Gastrocnemius medialis (tissue), 4 donors: ENCODE results near the gene APLNR. TPM values are rescaled to one million over a fixed set of nuclear protein-coding genes. Genes with fewer than 3 reads are reported as not detected.

ENCODE experiments used
- ATAC-seq, 2 donors: fragments of 150-250 bp; one replicate each; pipeline ENCODE4 v1.9.1; 2016
- DNase-seq, 2 donors: peaks; one replicate each; pipeline ENCODE4 v3.0.0-alpha.2; 2019
- H3K27ac ChIP-seq, 4 donors: fragments of 200-600 bp; sonication (generic); 1 replicate in 1 of 4; 2 replicates in 3 of 4; pipeline ENCODE4 v1.5.1; 2016 to 2018; ENCODE audit warnings: mild to moderate bottlenecking in 2 of 4, moderate library complexity in 1 of 4
- H3K27me3 ChIP-seq, 3 donors: fragments of 200-600 bp; sonication (generic) in 2 of 3; 1 replicate in 1 of 3; 2 replicates in 2 of 3; pipeline versions ENCODE4 v1.5.1 to v1.6.0; 2016 to 2019; ENCODE audit warnings: mild to moderate bottlenecking in 1 of 3, moderate library complexity in 1 of 3
- H3K36me3 ChIP-seq, 2 donors: fragments of 200-600 bp; sonication (generic) in 1 of 2; one replicate each; pipeline ENCODE4 v1.5.1; 2017 to 2018
- H3K4me1 ChIP-seq, 2 donors: fragments of 200-600 bp; sonication (generic) in 1 of 2; one replicate each; pipeline ENCODE4 v1.5.1; 2016 to 2017; ENCODE audit warnings: mild to moderate bottlenecking in 2 of 2
- H3K4me3 ChIP-seq, 4 donors: fragments of 200-600 bp; sonication (generic) in 3 of 4; 1 replicate in 1 of 4; 2 replicates in 3 of 4; pipeline ENCODE4 v1.5.1; 2016 to 2019; ENCODE audit warnings: mild to moderate bottlenecking in 2 of 4
- H3K9me3 ChIP-seq, 3 donors: fragments of 200-600 bp; sonication (generic) in 2 of 3; 1 replicate in 1 of 3; 2 replicates in 2 of 3; pipeline ENCODE4 v1.5.1; 2016 to 2019
- POLR2A ChIP-seq, 2 donors: fragments of 450-650 bp; IDR thresholded peaks; one replicate each; pipeline ENCODE4 v1.6.1; 2017; ENCODE audit warnings: antibody characterized with exemption in 2 of 2, mild to moderate bottlenecking in 2 of 2, moderate library complexity in 2 of 2
- in situ Hi-C, 4 donors: fragments of 200-750 bp; cut with MboI; loops; one replicate each; pipeline versions ENCODE4 v1.15.0 to v1.8.0; 2017; ENCODE audit warnings: low sequenced_read_pairs in 4 of 4
- intact Hi-C: fragments of 100-400 bp; cut with DNase I; formaldehyde crosslinking; loops from one replicate; pipeline ENCODE4 v1.15.1; 2023; ENCODE audit warnings: low total_unique reads
- total RNA-seq, 4 donors: library from RNA; depleted of rRNA; stranded (reverse); fragments of >200 nt; gene quantifications; one replicate each; pipeline versions ENCODE4 v1.1.0 to v1.2.3, GENCODE V29; 2016
- TF ChIP-seq, protein P1 (sequence below), 5 experiments: fragments of 450-650 bp in 3 of 5; fragments of 200-600 bp in 2 of 5; sonication (generic) in 2 of 5; IDR thresholded peaks in 4 of 5; conservative IDR thresholded peaks in 1 of 5; 1 replicate in 4 of 5; 2 replicates in 1 of 5; pipeline ENCODE4 v1.5.1; 2016 to 2019; ENCODE audit warnings: antibody characterized with exemption in 5 of 5, mild to moderate bottlenecking in 3 of 5, moderate library complexity in 3 of 5

Gene APLNR
- total RNA-seq, 4 donors from 2014 or later = 0.32 to 3.7 (median 0.64) TPM

DNA sequence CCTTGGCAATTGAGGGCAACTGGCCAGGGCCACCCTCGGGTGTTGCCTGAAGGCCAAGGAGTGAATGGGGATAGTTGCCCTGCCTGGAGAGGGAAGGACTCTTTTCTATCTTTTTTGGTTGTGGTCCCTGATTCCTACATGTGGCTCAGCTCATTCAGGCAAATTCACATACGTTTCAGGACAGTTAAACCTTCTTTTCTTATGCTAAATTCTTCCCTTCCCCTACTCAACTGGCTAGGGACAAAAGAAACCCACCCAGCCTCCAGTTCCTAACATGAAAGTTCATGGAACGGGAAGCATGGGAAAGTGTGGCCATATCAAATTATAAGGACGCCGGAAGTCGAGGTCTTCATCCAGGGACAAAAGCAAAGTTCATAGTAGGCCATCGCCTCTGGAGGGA is 26.3 kb upstream of the APLNR start:
- Histone ChIP-seq H3K4me1 (no peaks in the 10 kb centered on the region), H3K27ac (no peak overlapping the region), H3K36me3 (no peaks in the 10 kb centered on the region), H3K27me3 (no peaks in the 10 kb centered on the region), H3K9me3 (no peaks in the 10 kb centered on the region), H3K4me3 (no peak overlapping the region)
- DNase-seq (no peak), ATAC-seq (no peak)
- in situ Hi-C loops = loop anchor here in 1 of 4 donors (25.0 kb wide), 1 partner anchor 426 kb away; no protein-coding TSS in a partner anchor
- intact Hi-C loops = no loop called here
- no peak for TF ChIP-seq POLR2A (IDR thresholded peaks at IDR 0.05)
- TF ChIP-seq, protein P1, sequence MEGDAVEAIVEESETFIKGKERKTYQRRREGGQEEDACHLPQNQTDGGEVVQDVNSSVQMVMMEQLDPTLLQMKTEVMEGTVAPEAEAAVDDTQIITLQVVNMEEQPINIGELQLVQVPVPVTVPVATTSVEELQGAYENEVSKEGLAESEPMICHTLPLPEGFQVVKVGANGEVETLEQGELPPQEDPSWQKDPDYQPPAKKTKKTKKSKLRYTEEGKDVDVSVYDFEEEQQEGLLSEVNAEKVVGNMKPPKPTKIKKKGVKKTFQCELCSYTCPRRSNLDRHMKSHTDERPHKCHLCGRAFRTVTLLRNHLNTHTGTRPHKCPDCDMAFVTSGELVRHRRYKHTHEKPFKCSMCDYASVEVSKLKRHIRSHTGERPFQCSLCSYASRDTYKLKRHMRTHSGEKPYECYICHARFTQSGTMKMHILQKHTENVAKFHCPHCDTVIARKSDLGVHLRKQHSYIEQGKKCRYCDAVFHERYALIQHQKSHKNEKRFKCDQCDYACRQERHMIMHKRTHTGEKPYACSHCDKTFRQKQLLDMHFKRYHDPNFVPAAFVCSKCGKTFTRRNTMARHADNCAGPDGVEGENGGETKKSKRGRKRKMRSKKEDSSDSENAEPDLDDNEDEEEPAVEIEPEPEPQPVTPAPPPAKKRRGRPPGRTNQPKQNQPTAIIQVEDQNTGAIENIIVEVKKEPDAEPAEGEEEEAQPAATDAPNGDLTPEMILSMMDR (IDR thresholded peaks at IDR 0.05 in 4 of 5, conservative IDR thresholded peaks at IDR 0.05 in 1 of 5) = no peak

DNA sequence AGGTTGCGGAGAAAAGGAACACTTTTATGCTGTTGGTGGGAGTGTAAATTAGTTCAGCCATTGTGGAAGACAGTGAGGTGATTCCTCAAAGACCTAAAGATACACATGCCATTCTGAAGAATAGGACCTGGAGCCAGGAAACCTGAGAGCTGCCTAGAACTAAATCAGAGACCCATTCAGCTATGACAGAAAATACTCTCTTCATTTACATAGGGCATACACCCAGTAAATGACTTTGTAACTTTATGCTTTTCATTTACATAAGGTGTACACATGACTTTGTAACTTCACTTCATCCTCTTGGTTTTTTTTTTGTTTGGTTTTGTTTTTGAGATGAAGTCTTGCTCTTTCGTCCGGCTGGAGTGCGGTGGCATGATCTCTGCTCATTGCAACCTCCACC is 25.1 kb upstream of the APLNR start:
- H3K27ac ChIP-seq = no peak overlapping the region
- intact Hi-C loops (no loop called here), in situ Hi-C loops (loop anchor here in 1 of 4 donors (25.0 kb wide), 1 partner anchor 425 kb away; no protein-coding TSS in a partner anchor)
- no peaks in the 10 kb centered on the region for H3K9me3 ChIP-seq
- TF ChIP-seq, protein P1 (IDR thresholded peaks at IDR 0.05 in 4 of 5, conservative IDR thresholded peaks at IDR 0.05 in 1 of 5) = no peak
- no peak for TF ChIP-seq POLR2A (IDR thresholded peaks at IDR 0.05)
- no peak for DNase-seq
- H3K27me3 ChIP-seq = no peaks in the 10 kb centered on the region
- ATAC-seq = no peak
- H3K36me3 ChIP-seq = no peaks in the 10 kb centered on the region
- H3K4me1 ChIP-seq = no peaks in the 10 kb centered on the region
- H3K4me3 ChIP-seq = no peak overlapping the region

DNA sequence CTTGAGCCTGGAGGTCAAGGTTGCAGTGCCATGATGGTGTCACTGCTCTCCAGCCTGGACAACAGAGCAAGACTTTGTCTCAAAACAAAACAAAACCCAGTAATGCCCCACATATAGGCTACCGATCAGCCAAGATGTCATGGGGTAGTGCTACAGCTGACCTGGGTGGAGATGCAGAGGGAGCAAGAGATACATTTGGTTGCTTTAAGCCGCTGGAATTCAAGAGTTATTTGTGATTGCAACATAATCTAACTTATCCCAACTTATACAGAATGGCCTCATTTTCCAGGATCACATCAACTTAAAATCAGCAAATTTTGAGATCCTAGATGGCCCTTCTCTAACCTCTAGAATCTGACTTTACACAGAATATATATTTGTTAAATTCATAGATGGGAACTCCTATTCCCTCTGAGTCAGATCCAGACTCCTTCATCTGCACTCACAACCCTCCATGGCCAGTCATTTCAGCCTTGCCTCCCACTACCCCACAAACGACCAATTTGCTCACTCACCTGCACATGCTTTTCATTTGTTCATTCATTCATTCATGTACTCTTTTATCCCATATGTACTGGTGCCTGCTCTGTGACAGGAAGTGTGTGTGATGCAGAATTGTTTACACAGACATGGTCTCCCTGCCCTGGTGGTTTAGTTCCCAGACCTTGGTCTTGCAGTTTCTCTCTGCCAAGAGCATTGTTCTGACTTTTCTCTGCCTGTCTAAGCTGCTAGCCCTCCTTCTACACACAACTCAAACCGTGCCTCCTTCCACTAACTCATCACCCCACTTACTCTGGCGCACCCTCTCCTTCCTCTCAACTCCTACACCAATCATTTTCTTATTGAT is 24.1 kb upstream of the APLNR start:
- no peaks in the 10 kb centered on the region for H3K4me1 ChIP-seq
- no peak overlapping the region for H3K27ac ChIP-seq
- ATAC-seq = no peak
- no peaks in the 10 kb centered on the region for H3K36me3 ChIP-seq
- no peaks in the 10 kb centered on the region for H3K27me3 ChIP-seq
- intact Hi-C loops (no loop called here), in situ Hi-C loops (loop anchor here in 1 of 4 donors (25.0 kb wide), 1 partner anchor 424 kb away; no protein-coding TSS in a partner anchor)
- TF ChIP-seq, protein P1 (IDR thresholded peaks at IDR 0.05 in 4 of 5, conservative IDR thresholded peaks at IDR 0.05 in 1 of 5) = no peak
- TF ChIP-seq POLR2A (IDR thresholded peaks at IDR 0.05) = no peak
- no peaks in the 10 kb centered on the region for H3K9me3 ChIP-seq
- DNase-seq = no peak
- H3K4me3 ChIP-seq = no peak overlapping the region

DNA sequence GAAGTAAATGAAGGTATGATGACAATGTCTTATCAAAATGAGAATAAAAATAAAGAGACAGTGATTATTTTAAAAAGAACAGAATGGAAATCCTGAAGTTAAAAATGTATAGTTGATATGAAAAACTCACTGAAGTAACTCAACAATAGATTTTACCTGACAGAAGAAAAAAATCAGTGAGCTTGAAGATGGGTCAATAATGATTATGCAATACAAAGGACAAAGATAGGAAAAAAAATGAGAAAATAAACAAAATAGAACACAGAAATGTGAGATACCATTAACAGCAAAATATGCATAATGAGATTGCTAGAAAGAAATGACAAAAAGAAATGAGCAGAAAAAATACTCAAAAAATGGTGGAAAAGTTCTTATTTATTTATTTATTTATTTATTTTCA is 19.1 kb upstream of the APLNR start:
- Histone ChIP-seq H3K9me3 (no peaks in the 10 kb centered on the region), H3K36me3 (no peaks in the 10 kb centered on the region), H3K27ac (no peak overlapping the region), H3K4me1 (peaks cover 0 to 15% of the 10 kb centered on the region in 2 donors), H3K4me3 (no peak overlapping the region), H3K27me3 (no peaks in the 10 kb centered on the region)
- in situ Hi-C loops (loop anchor here in 1 of 4 donors (25.0 kb wide), 1 partner anchor 419 kb away; no protein-coding TSS in a partner anchor), intact Hi-C loops (no loop called here)
- DNase-seq (no peak), ATAC-seq (no peak)
- TF ChIP-seq POLR2A (IDR thresholded peaks at IDR 0.05) = no peak
- TF ChIP-seq, protein P1 (IDR thresholded peaks at IDR 0.05 in 4 of 5, conservative IDR thresholded peaks at IDR 0.05 in 1 of 5) = no peak
